Upper lobe of right lung (tissue), 1 donor: ENCODE data around the gene C2CD4D. TPM values are rescaled to one million over a fixed set of nuclear protein-coding genes. Genes with fewer than 3 reads are reported as not detected.
"Not testable (repeated sequence)": the region's sequence is repeated elsewhere in the genome, so short reads cannot be mapped to it uniquely, and the experiment has no call there.

ENCODE experiments used
- ATAC-seq: fragments of 200-7000 bp; cut with Tn5 transposase; one replicate; pipeline ENCODE4 v1.9.1; 2020; ENCODE audit warnings: mild to moderate bottlenecking, moderate library complexity
- DNase-seq: peaks from one replicate; pipeline ENCODE4 v3.0.0-alpha.2; 2020
- H3K27ac ChIP-seq: fragments of 200-600 bp; one replicate; pipeline ENCODE4 v1.8.0; 2022
- H3K27me3 ChIP-seq: fragments of 200-600 bp; one replicate; pipeline ENCODE4 v1.8.0; 2022; ENCODE audit warnings: mild to moderate bottlenecking
- H3K36me3 ChIP-seq: fragments of 200-600 bp; one replicate; pipeline ENCODE4 v1.8.0; 2022
- H3K4me1 ChIP-seq: fragments of 200-600 bp; one replicate; pipeline ENCODE4 v1.8.0; 2022
- H3K4me3 ChIP-seq: fragments of 200-600 bp; one replicate; pipeline ENCODE4 v1.8.0; 2022; ENCODE audit warnings: mild to moderate bottlenecking
- H3K9me3 ChIP-seq: fragments of 200-600 bp; one replicate; pipeline ENCODE4 v1.8.0; 2022
- CTCF ChIP-seq: fragments of 200-600 bp; IDR thresholded peaks from one replicate; pipeline ENCODE4 v1.8.0; 2022; ENCODE audit warnings: antibody characterized with exemption
- intact Hi-C: fragments of 100-400 bp; cut with DNase I; formaldehyde crosslinking; loops from one replicate; pipeline ENCODE4 v1.11.0; 2022
- total RNA-seq: library from RNA; stranded (reverse); fragmentation: NEBNext Ultra II Directional; extraction: Animal tissue kit (Norgen Biotek cat#: 25700); gene quantifications from one replicate; pipeline ENCODE4 v1.2.1, GENCODE V29; 2021
- donor health status: DM: no; HTN: yes; CAD: no; lungs with severe emphysema.

Gene C2CD4D
- total RNA-seq, 1 donor from 2014 or later: 0.29 TPM

- H3K4me3 ChIP-seq: no peak overlapping the region
- no peaks in the 10 kb centered on the region for H3K4me1 ChIP-seq
- no peak overlapping the region for H3K27ac ChIP-seq
- DNase-seq: no peak
- ATAC-seq: no peak
- H3K9me3 ChIP-seq: no peaks in the 10 kb centered on the region
- intact Hi-C loops: no loop called here
- no peak for TF ChIP-seq CTCF
- H3K36me3 ChIP-seq: peaks cover under 1% of the 10 kb centered on the region
- H3K27me3 ChIP-seq: no peaks in the 10 kb centered on the region
Measured at GRCh38 chr1:151882466-151882865, 42.8 kb upstream of the C2CD4D start.

- no peak for TF ChIP-seq CTCF
- H3K36me3 ChIP-seq: no peaks in the 10 kb centered on the region
- no peak for ATAC-seq
- DNase-seq: no peak
- H3K27me3 ChIP-seq: no peaks in the 10 kb centered on the region
- no peaks in the 10 kb centered on the region for H3K9me3 ChIP-seq
- no peak overlapping the region for H3K27ac ChIP-seq
- intact Hi-C loops: no loop called here
- H3K4me1 ChIP-seq: no peaks in the 10 kb centered on the region
- H3K4me3 ChIP-seq: no peak overlapping the region
Measured at GRCh38 chr1:151881479-151881878, 41.9 kb upstream of the C2CD4D start.

- Histone ChIP-seq H3K27me3 (no peaks in the 10 kb centered on the region), H3K4me1 (no peaks in the 10 kb centered on the region), H3K9me3 (no peaks in the 10 kb centered on the region), H3K27ac (no peak overlapping the region), H3K4me3 (no peak overlapping the region), H3K36me3 (peaks cover 20% of the 10 kb centered on the region)
- intact Hi-C loops: no loop called here
- DNase-seq (no peak), ATAC-seq (no peak)
- TF ChIP-seq CTCF: no peak
Measured at GRCh38 chr1:151875419-151876097, 35.9 kb upstream of the C2CD4D start.

- intact Hi-C loops, H3K4me1 ChIP-seq, H3K27me3 ChIP-seq, DNase-seq, ATAC-seq, H3K27ac ChIP-seq, H3K9me3 ChIP-seq, H3K4me3 ChIP-seq: not testable (repeated sequence)
- peaks cover 20% of the 10 kb centered on the region for H3K36me3 ChIP-seq
Measured at GRCh38 chr1:151872776-151873175, 33.2 kb upstream of the C2CD4D start.

- Histone ChIP-seq H3K27me3 (no peaks in the 10 kb centered on the region), H3K36me3 (peaks cover 20% of the 10 kb centered on the region), H3K4me3 (no peak overlapping the region), H3K27ac (no peak overlapping the region), H3K9me3 (no peaks in the 10 kb centered on the region), H3K4me1 (no peaks in the 10 kb centered on the region)
- intact Hi-C loops: no loop called here
- no peak for TF ChIP-seq CTCF
- ATAC-seq (no peak), DNase-seq (no peak)
Measured at GRCh38 chr1:151871284-151872030, 31.8 kb upstream of the C2CD4D start.

- DNase-seq (no peak), ATAC-seq (no peak)
- H3K4me3 ChIP-seq: no peak overlapping the region
- intact Hi-C loops: no loop called here
- TF ChIP-seq CTCF: no peak
- no peak overlapping the region for H3K27ac ChIP-seq
- no peaks in the 10 kb centered on the region for H3K9me3 ChIP-seq
- H3K36me3 ChIP-seq: peaks cover 3% of the 10 kb centered on the region
- no peaks in the 10 kb centered on the region for H3K4me1 ChIP-seq
- no peaks in the 10 kb centered on the region for H3K27me3 ChIP-seq
Measured at GRCh38 chr1:151868486-151868885, 28.9 kb upstream of the C2CD4D start.
